EH (cell line): ENCODE measurements around the gene SEZ6L2.
"Not testable (repeated sequence)": the region's sequence is repeated elsewhere in the genome, so short reads cannot be mapped to it uniquely, and the experiment has no call there.

Experiments
- DNase-seq: peaks from one replicate; pipeline ENCODE4 v3.0.0-alpha.2; 2015; ENCODE audit warnings: low read depth

The SEZ6L2 gene

DNA sequence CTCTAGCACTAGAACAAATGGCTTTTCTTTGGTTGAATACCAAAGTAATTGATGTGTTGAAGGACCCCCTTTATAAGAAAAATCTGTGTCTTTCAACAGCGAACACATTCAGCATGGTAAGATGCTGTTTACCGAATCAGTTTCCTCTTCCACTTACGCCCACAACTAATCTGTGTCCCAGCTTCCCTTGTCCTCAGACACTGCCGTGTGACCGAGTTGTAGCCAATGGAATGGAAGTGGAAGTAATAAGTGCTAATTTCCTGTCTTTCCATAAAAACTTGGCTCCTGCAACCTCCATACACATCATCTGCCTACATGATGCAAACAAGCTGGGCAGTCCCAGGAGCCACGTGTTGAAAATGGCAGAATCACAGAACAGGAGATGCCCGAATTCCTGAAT lies 46.7 kb downstream of the SEZ6L2 start:
- peak; percentile 81 for DNase-seq

DNA sequence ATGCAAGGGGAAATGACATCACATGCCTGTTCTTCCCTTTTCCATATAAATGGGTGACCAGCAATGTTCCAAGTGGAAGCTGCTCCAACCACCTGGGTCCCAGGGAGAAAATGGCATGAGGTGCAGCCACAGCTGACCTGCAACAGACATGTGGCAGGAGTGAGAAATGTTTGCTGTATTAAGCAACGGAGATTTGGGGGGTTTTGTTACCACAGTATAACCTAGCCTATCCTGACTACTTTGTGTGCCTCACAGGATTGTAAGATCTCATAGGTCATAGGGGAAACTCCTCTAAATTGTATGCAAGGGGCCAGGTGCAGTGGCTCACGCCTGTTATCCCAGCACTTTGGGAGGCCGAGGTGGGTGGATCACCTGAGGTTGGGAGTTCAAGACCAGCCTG lies 48.4 kb downstream of the SEZ6L2 start:
- no peak for DNase-seq

DNA sequence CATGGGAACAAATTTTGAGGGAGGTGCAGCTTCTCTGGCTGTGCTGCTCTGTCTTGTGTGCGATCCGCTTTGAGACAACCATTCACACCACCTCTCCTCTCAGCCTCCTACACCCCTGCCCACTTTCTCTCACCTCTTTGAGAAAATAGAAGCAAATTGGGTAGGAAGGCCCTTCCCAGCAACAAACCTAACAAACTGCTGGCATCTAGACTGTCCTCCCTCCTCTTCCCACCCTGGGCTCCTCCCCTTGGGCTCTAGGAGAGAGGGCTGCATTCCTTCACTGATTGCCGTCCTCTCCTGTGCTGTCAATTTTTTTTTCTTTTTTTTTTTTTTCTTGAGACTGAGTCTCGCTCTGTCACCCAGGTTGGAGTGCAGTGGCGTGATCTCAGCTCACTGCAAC lies 49.8 kb downstream of the SEZ6L2 start:
- DNase-seq = no peak

DNA sequence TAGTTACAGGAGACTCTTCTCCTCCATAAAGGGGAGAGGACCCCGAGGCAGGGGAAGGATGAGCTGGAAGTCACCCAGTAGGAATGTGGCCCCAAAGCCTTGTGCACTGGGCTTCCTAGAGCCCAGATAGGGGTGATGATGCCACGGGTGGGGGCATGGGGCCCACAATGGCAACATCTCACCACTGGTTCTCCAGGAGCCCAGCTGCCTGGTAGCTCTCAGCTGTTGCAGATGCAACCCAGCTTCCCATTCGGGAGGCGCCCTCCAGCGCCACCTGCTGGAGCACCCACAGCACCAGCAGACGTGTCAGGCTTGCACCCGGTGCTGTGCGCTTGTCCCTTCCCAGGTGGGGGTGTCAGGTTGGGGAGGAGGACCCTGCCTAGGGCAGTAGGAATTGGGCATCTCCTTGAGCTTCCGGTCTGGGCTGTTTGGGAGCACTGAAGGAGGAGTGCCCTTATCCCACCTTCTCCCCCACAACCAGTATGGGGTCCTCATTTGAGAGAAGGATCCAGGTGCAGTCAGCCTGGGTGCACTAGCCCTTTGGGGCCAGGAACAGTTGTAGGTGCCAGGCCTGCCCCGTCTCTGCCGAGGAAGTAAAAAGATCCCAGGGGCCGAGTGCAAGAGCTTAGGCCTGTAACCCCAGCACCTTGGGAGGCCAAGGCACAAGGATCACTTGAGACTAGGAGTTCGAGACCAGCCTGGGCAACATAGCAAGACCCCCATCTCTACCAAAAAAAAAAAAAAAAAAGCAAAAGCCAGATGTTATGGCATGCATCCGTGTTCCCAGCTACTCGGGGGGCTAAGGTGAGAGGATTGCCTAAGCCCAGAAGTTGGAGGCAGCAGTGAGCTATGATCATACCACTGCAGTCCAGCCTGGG lies 50.7 kb downstream of the SEZ6L2 start:
- peak; percentile 72 for DNase-seq

DNA sequence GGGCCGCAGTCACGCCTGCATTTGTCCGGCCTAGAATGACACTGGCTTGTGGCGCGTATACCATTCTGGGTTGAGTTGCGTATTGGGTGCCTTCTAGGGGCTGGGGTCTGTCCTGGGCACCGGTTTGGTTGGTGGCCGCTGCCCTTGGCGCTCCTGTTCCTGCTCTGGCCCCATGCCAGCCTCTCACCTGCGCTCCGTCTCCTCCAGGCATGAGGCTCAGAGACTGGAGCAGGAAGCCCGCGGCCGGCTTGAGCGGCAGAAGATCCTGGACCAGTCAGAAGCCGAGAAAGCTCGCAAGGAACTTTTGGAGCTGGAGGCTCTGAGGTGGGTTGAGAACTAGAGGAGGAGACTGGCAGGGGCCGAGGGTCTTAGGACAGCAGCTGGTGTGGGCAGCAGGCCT lies 53.7 kb downstream of the SEZ6L2 start:
- no peak for DNase-seq

DNA sequence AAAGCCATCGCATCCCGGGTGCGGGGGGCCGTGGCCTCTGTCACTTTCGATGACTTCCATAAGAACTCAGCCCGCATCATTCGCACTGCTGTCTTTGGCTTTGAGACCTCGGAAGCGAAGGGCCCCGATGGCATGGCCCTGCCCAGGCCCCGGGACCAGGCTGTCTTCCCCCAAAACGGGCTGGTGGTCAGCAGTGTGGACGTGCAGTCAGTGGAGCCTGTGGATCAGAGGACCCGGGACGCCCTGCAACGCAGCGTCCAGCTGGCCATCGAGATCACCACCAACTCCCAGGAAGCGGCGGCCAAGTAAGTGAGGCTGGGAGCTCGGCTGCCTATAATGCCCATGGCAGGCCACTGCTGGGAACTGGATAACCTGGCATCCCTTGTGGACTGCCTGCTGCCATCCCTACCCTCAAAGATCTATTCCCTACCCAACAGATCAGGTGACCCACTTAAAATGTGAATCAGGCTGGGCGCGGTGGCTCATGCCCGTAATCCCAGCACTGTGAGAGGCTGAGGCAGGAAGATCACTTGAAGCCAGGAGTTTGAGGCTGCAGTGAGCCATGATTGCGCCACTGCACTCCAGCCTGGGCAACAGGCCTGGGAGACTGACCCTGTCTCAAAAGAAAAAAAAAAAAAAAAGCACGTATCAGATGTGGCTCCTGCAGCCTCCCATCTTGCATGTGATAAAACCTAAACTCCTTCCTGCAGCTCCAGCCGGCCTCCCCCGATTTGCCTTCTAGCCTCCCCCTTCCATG lies 54.6 kb downstream of the SEZ6L2 start:
- DNase-seq = no peak

DNA sequence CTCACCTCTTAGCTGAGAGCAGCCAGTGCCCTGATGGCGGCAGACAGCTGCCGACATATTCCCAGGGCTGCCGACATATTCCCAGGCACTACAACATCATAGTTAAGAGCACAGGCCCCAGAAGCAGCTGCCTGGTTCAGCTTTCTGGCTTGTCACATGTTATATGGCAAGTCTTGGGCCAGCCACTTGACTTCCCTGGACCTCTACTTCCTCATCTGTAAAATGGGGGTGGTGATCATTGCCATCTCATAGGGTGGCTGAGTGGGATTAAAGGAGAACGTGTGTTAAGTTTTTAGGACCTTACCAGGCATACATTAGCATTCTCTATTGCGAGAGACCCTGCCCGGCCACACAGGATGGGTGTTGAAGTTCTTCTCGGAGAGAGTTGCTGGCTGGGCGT lies 55.4 kb downstream of the SEZ6L2 start:
- DNase-seq = no peak

DNA sequence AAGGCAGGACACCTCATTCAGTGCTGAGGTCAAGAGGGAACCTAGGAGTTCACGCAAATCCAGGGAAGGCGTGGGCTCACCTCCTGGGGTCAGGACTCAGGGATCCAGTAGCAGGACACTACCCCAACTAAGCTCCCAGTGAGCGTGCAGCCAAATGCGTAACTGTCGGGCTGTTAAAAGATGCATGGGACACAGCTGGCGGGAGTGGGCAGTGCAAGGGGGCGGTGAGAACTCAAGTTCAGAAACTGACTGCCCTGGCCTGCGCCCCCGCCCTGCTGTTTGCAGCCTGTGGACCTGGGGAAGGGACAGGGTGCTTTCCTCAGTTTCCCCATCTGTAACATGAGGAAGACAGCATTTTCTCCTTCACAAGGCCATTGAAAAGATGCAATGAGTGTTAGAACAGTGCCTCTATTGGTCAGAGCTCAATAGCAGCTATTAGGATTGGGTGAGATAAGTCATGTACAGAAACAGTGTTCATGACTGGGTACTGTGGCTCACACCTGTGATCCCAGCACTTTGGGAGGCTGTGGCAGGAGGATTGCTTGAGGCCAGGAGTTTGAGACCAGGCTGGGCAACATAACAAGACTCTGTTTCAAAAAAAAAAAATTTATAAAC lies 56.5 kb downstream of the SEZ6L2 start:
- no peak for DNase-seq

DNA sequence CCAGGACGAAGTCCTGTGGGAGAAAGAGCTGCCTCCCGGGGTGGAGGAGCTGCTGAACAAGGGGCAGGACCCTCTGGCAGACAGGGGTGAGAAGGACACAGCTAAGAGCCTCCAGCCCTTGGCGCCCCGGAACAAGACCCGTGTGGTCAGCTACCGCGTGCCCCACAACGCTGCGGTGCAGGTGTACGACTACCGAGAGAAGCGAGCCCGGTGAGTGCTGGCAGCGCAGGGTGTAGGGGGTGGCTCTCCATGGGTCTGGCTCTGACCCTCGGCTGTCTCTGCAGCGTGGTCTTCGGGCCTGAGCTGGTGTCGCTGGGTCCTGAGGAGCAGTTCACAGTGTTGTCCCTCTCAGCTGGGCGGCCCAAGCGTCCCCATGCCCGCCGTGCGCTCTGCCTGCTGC lies 57.7 kb downstream of the SEZ6L2 start:
- no peak for DNase-seq

DNA sequence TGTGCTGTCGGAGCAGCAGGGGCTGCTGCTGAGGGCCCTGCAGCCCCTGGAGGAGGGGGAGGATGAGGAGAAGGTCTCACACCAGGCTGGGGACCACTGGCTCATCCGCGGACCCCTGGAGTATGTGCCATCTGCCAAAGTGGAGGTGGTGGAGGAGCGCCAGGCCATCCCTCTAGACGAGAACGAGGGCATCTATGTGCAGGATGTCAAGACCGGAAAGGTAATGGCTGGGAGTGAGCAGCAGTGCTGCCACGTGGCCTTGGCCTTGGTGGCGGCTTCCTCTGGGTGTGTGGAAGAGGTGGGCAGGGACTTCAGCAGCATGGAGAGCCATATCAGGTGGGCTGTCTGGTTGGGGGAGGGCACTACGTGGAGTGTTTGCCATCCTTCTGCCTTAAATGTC lies 59.1 kb downstream of the SEZ6L2 start:
- no peak for DNase-seq

DNA sequence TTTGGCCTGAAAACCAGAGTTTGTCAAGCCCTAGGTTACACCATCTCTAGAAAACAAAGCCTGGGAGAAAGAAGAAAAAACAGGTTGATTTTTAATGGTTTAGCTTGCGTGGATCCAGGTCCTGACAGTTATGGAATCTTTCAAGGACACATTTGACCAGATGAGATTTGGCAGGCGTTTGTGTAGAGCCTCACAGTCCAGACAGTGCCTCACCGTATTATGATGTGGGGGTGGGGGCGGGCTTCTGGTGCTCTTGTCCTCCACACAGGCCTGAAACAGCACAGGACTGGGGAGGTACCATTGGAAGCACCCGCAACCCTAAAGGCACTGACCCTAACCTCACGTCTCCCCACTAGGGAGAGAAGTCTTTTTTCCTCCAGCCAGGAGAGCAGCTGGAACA lies 59.5 kb downstream of the SEZ6L2 start:
- DNase-seq = no peak

DNA sequence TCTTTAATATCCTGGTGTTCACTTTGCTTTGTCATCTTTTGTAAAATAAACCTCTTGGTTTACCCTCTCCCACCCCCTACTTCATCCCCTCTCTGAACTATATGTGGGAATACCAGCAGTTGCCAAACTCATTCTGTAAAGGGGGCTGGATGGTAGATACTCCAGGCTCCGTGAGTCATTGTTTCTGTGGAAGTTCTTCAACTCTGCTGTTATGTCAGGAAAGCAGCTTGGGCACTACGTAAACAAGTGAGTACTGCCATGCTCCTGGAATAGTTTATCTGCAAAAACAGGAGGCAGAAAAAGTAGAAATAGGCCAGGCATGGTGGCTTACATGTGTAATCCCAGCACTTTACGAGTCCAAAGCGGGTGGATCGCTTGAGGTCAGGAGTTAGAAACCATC lies 61.5 kb downstream of the SEZ6L2 start:
- no peak for DNase-seq

DNA sequence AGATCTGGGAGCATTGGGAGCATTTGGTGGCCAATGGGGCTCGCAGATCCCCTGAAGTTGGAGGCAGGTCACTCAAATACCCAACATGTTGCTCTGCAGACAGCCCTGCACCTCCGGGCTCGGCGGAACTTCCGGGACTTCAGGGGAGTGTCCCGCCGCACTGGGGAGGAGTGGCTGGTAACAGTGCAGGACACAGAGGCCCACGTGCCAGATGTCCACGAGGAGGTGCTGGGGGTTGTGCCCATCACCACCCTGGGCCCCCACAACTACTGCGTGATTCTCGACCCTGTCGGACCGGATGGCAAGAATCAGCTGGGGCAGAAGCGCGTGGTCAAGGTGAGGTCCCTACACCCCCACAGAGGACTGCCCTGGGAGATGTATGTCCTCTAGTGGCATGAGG lies 62.7 kb downstream of the SEZ6L2 start:
- no peak for DNase-seq

DNA sequence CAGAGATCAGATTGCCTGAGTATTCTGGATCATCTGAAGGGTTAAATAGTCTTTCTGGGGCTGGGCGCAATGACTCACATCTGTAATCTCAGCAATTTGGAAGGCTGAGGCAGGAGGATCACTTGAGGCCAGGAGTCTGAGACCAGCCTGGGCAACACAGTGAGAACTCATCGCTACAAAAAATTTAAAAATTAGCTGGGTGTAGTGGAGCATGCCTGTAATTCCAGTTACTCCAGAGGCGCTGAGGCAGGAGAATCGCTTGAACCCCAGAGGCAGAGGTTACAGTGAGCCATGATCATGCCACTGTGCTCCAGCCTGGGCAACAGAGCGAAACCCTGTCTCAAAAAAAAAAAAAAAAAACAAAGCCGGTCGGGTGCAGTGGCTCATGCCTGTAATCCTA lies 63.4 kb downstream of the SEZ6L2 start:
- no peak for DNase-seq

DNA sequence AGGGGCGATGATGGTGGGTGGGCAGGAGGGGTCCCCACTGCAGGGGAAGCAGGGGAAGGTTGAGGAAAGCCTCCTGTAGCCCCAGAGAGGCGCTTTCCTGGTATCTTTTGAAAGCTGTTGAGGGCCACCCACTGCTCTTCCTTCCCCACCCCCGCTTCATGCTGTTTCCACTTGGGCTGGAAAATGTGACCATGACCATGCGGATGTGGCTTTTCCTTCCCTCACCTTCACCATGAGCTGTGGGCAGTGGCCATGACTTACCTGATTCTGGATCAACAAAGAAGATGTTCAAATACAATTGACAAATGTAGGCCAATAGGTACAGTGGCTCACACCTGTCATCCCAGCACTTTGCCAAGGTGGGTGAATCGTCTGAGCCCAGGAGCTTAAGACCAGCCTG lies 65.3 kb downstream of the SEZ6L2 start:
- no peak for DNase-seq

DNA sequence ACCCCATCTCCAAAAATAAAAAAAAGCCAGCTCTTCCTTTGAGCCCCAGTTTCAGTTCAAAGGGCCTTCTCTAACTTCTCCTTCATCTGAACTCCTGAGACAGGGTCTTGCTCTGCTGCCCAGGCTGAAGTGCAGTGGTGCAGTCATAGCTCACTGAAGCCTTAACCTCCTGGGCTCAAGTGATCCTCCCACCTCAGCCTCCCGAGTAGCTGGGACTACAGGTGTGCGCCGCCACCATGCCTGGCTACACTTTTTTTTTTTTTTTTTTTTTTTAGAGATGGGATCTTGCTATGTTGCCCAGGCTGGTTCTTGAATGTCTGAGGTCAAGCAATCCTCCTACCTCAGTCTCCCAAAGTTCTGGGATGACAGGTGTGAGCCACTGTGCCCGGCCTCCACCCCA lies 66.1 kb downstream of the SEZ6L2 start:
- DNase-seq = not testable (repeated sequence)

DNA sequence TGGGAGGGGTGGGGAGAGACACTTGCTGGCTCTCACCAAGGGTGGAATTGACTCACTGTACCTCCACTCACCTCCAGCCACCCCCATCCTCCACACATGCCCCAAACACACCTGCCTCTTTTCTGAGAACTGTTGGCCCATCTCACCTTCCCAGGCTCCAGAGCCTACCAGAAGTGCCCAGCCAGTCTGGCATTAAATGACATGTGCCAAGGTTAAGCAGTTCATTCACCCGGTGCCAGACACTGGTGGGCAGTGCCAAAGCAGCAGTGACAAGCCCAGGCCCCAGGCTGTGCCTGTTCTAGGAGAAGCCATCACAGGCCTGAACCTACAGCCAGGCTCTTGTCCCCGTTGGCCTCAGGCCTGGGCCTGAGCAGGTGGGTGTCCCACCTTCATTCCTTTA lies 67.9 kb downstream of the SEZ6L2 start:
- no peak for DNase-seq

DNA sequence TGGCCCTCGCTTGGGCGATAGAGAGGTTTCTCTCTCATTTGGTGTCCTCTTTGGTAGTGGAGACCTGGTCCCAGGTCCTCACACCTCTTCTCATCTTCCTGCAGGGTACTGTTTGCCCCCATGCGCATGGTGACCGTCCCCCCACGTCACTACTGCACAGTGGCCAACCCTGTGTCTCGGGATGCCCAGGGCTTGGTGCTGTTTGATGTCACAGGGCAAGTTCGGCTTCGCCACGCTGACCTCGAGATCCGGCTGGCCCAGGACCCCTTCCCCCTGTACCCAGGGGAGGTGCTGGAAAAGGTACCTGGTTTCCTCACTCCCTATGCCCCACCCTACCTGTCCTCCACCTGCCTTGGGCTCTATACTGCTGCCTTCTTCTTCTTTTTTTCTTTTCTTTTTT lies 68.6 kb downstream of the SEZ6L2 start:
- no peak for DNase-seq

DNA sequence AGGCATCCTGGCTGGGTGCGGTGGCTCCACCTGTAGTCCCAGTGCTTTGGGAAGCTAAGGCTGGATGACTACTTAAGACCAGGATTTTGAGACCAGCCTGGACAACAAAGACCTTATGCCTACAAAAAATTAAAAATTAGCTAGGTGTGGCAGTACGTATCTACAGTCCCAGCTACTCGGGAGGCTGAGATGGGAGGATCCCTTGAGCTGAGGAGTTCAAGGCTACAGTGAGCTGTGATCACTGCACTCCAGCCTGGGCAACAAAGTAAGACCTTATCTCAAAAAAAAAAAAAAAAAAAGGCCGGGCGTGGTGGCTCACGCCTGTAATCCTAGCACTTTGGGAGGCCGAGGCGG lies 73.0 kb downstream of the SEZ6L2 start:
- no peak for DNase-seq

DNA sequence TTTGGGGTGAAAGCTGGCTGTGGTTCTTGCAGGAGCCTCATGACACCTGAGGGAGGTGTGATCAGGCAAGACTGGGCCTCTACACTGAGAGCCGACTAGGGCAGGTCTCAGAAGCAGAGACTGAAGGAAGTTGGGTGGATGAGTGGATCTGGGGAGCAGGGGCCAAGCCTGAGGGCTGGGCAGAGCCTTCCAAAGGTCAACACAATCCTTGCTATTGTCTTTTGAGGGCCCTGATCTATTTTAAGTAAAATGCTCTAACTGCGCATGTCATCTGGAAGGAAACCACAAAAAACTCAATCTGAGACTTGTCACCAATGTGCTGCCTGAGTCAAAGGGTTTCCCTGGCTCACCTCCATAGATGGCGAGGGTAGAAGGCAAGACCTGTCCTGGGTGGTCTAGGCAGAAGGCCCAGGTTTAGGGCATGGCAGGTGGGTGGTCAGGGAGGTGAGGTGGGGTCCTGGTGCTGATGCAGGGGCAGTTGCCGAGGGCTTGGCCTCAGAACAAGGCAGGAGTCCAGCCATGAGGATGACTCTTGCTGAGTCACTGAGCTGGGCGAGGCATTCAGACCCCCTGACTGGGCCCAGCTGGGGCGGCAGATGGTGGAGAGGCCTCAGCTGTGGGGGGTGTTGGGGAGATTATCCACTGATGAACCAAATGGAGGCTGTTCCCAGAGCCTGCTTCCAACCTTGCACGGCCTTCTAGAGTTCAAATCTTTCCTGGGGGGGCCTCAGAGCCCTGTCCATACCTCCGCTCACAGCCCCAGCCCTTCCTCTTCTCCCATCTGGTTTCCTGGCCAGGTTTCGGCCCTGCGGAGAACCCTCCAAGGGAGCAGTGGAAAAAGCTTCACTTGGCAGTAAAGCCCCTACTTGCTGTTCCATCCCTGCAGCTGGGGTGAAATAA lies 74.0 kb downstream of the SEZ6L2 start:
- peak; percentile 86 for DNase-seq

DNA sequence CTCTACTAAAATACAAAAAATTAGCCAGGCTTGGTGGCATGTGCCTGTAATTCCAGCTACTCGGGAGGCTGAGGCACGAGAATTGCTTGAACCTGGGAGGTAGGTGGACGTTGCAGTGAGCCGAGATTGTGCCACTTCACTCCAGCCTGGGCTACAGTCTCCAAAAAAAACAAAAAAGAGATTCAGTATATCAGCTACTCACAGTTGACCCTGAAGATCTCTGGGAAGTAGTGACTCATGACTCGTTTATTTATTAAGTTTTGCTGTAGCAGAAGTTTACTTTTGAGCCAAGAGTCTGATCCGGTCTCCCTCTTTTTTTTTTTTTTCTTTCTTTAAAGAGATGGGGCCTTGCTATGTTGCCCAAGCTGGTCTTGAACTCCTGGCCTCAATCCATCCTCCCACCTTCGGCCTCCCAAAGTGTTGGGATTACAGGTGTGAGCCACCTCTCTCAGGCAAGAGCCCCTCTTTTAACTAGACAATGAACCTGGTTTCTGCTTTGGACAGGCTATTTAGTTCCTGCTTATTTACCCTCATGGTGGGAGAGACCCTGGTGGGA lies 74.7 kb downstream of the SEZ6L2 start:
- DNase-seq = peak; percentile 92

DNA sequence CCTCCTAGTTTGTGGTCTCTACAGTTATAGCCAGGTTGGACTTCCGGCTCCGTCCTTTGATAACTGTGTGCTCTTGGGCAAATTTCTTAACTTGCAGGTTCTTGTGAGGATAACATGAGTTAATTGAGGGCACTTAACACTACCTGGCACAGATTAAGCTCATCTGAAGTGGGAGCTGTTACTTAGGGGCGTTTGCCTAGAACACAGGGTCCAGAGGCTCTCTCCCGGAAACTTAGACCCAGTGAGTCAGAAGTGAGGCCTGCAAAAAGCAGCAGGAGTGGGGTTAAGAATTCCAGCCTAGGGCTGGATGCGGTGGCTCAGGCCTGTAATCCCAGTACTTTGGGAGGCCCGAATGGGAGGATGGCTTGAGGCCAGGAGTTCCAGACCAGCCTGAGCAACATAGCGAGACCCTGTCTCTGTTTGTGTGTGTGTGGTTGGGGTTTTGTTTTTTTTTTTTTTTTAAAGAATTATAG lies 77.7 kb downstream of the SEZ6L2 start:
- DNase-seq = peak; percentile 92
